Erythroblast (primary cell): ENCODE measurements around the gene PHACTR3.

Experiments
- GATA1 ChIP-seq: IDR thresholded peaks from 2 replicates; pipeline ENCODE4 v1.6.1; 2011; ENCODE audit warnings: low read depth, mild to moderate bottlenecking, control low read depth, low read length, moderate library complexity
- POLR2A ChIP-seq: IDR thresholded peaks from 2 replicates; pipeline ENCODE4 v1.6.1; 2011; ENCODE audit warnings: mild to moderate bottlenecking, low read length

DNA sequence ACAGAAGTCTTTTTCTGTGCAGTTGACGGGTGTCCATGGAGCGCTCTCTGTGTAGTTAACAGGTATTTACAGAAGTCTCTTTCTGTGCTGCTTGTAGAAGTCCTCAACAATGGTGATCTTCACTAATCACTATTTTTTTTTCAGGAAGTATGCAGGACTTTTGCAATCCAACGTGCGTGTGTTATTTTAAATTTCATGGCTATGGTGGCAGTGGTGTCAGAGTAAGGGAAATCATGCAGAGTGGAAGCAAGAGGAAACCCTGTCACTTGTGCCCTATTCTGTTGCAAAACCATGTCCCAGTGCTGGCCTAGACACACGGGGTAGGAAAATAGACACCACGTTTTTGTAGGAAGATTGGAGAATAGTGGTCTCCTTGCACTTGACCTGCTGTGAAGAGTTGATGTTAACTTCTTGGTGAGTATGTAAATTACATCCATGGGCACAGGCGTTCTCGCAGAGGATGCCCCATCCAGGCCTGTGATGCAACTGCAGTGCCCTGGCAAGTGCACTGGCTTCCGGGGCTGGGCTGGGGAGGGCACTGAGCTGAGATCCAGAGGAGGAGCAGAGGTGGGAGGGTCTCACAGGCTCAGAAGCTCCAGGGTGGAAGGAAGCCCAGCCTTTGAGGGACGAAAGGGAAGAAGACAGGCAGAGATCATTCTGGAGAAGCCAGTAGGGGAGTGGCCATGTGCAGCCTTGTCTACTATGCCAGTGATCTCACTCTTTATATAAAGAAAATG, 182.6 kb downstream of the PHACTR3 start:
- no peak for TF ChIP-seq POLR2A
- no peak for TF ChIP-seq GATA1
